H1 (cell line): Measurements from ENCODE around the gene CCDC154. TPM values are rescaled to one million over a fixed set of nuclear protein-coding genes. Genes with fewer than 3 reads are reported as not detected.

Experiments used
- CTCF ChIA-PET: fragments of 300-600 bp; sonication (Branson Sonifier 250); formaldehyde crosslinking; loops from one replicate; lab custom pipeline; 2021; ENCODE audit not compliant: partially characterized antibody; lab: Charles Lee
- POLR2A ChIA-PET: fragments of 300-600 bp; sonication (Branson Sonifier 250); formaldehyde crosslinking; loops from one replicate; lab custom pipeline; 2021; ENCODE audit warnings: inconsistent platforms; ENCODE audit not compliant: partially characterized antibody; lab: Charles Lee
- DNase-seq, 2 experiments: peaks; one replicate each; pipeline versions ENCODE4 v3.0.0 to v3.0.0-alpha.2; 2010 to 2022; ENCODE audit warnings: low spot score in 2 of 2, low read depth in 1 of 2, mixed read lengths in 1 of 2
- FAIRE-seq: peaks from 2 replicates; lab custom pipeline; 2011; peaks lifted over from hg19 to GRCh38; lab: Jason Lieb, UNC
- H2AFZ ChIP-seq: 2 replicates; pipeline ENCODE4 v1.8.1; 2012; ENCODE audit warnings: low read length, inconsistent platforms
- H2AK5ac ChIP-seq: 2 replicates; pipeline ENCODE4 v1.6.1; 2013; ENCODE audit warnings: low read depth, low read length
- H2BK120ac ChIP-seq: replicated peaks from 2 replicates; pipeline ENCODE3; 2013; ENCODE audit warnings: low read depth, low read length, inconsistent platforms
- H2BK12ac ChIP-seq: 2 replicates; pipeline ENCODE4 v1.6.1; 2013; ENCODE audit warnings: low read depth, low read length
- H2BK15ac ChIP-seq: 2 replicates; pipeline ENCODE4 v1.6.1; 2013; ENCODE audit warnings: low read length
- H2BK20ac ChIP-seq: 2 replicates; pipeline ENCODE4 v1.6.1; 2013; ENCODE audit warnings: low read length
- H2BK5ac ChIP-seq: 2 replicates; pipeline ENCODE4 v1.6.1; 2013; ENCODE audit warnings: low read depth, low read length
- H3K14ac ChIP-seq: 2 replicates; pipeline ENCODE4 v1.6.1; 2013; ENCODE audit warnings: inconsistent platforms; ENCODE audit not compliant: insufficient read length
- H3K18ac ChIP-seq: 2 replicates; pipeline ENCODE4 v1.6.1; 2013; ENCODE audit warnings: low read length; ENCODE audit errors: extremely low read depth
- H3K23ac ChIP-seq: 2 replicates; pipeline ENCODE4 v1.6.1; 2013; ENCODE audit warnings: inconsistent platforms; ENCODE audit not compliant: insufficient read length
- H3K23me2 ChIP-seq: 2 replicates; pipeline ENCODE4 v1.6.1; 2013; ENCODE audit warnings: low read depth, low read length
- H3K27ac ChIP-seq: 2 replicates; pipeline ENCODE4 v1.6.1; 2011; ENCODE audit warnings: low read depth, low read length, inconsistent platforms
- H3K27me3 ChIP-seq, 4 experiments: replicated peaks in 1 of 4; 1 replicate in 1 of 4; 2 replicates in 3 of 4; pipeline versions ENCODE4 v1.6.1 to v1.8.1; 2011 to 2013; ENCODE audit warnings: low read length in 3 of 4, mild to moderate bottlenecking in 3 of 4, inconsistent platforms in 2 of 4, mixed read lengths in 2 of 4, moderate library complexity in 1 of 4; ENCODE audit not compliant: control insufficient read depth in 3 of 4, insufficient read depth in 3 of 4; ENCODE audit errors: extremely low read depth in 1 of 4
- H3K36me3 ChIP-seq, 4 experiments: 2 replicates each; pipeline versions ENCODE4 v1.6.1 to v1.8.1; 2011 to 2013; ENCODE audit warnings: mild to moderate bottlenecking in 4 of 4, low read length in 3 of 4, moderate library complexity in 2 of 4, control low read depth in 1 of 4, inconsistent platforms in 1 of 4; ENCODE audit not compliant: insufficient read depth in 4 of 4, control insufficient read depth in 2 of 4
- H3K4ac ChIP-seq: replicated peaks from 2 replicates; pipeline ENCODE3; 2013; ENCODE audit warnings: low read length, low read depth, mixed read lengths, inconsistent platforms; ENCODE audit not compliant: insufficient read length
- H3K4me1 ChIP-seq, 4 experiments: replicated peaks in 1 of 4; 1 replicate in 1 of 4; 2 replicates in 3 of 4; pipeline versions ENCODE4 v1.6.1 to v1.8.1; 2011 to 2013; ENCODE audit warnings: low read length in 3 of 4, inconsistent platforms in 2 of 4, mixed read lengths in 1 of 4; ENCODE audit not compliant: insufficient read depth in 4 of 4, control insufficient read depth in 3 of 4
- H3K4me2 ChIP-seq, 2 experiments: 2 replicates each; pipeline versions ENCODE4 v1.6.1 to v1.8.1; 2011 to 2013; ENCODE audit warnings: low read depth in 2 of 2, low read length in 2 of 2, control low read depth in 1 of 2, inconsistent platforms in 1 of 2, mild to moderate bottlenecking in 1 of 2; ENCODE audit not compliant: insufficient read depth in 1 of 2
- H3K4me3 ChIP-seq, 4 experiments: fragments of 200-600, 300-600 bp in 1 of 4; sonication (generic), shearing (Covaris generic), sonication (Bioruptor Twin) in 1 of 4; 2 replicates each; pipeline versions ENCODE4 v1.5.1 to v1.8.1; 2011 to 2016; ENCODE audit warnings: low read length in 4 of 4, low read depth in 3 of 4, control low read depth in 2 of 4, inconsistent platforms in 2 of 4, mild to moderate bottlenecking in 2 of 4, mixed read lengths in 1 of 4, moderate library complexity in 1 of 4; ENCODE audit not compliant: insufficient read depth in 2 of 4; ENCODE audit errors: extremely low read depth in 1 of 4
- H3K56ac ChIP-seq: replicated peaks from 2 replicates; pipeline ENCODE3; 2013; ENCODE audit warnings: low read depth, mild to moderate bottlenecking, mixed read lengths, low read length, inconsistent platforms; ENCODE audit not compliant: insufficient read length
- H3K79me1 ChIP-seq: 2 replicates; pipeline ENCODE4 v1.6.1; 2013; ENCODE audit warnings: low read depth, low read length, control low read depth
- H3K79me2 ChIP-seq, 2 experiments: 2 replicates each; pipeline versions ENCODE4 v1.6.1 to v1.8.1; 2012 to 2013; ENCODE audit warnings: low read length in 2 of 2, mild to moderate bottlenecking in 2 of 2, inconsistent platforms in 1 of 2; ENCODE audit not compliant: insufficient read depth in 2 of 2, control insufficient read depth in 1 of 2
- H3K9ac ChIP-seq, 4 experiments: replicated peaks in 1 of 4; 1 replicate in 1 of 4; 2 replicates in 3 of 4; pipeline versions ENCODE4 v1.6.1 to v1.8.1; 2011 to 2013; ENCODE audit warnings: low read depth in 3 of 4, low read length in 3 of 4, control low read depth in 2 of 4, mild to moderate bottlenecking in 2 of 4, moderate library complexity in 2 of 4, inconsistent platforms in 1 of 4; ENCODE audit errors: extremely low read depth in 1 of 4
- H3K9me3 ChIP-seq, 2 experiments: 2 replicates each; pipeline versions ENCODE4 v1.6.1 to v1.8.1; 2012 to 2013; ENCODE audit warnings: mild to moderate bottlenecking in 2 of 2, moderate library complexity in 2 of 2, control low read depth in 1 of 2, inconsistent platforms in 1 of 2, low read depth in 1 of 2, low read length in 1 of 2, mixed read lengths in 1 of 2; ENCODE audit not compliant: insufficient read depth in 2 of 2
- H4K20me1 ChIP-seq, 2 experiments: replicated peaks in 1 of 2; 2 replicates each; pipeline versions ENCODE3 to v1.8.1; 2011 to 2013; ENCODE audit warnings: inconsistent platforms in 2 of 2, low read length in 2 of 2, mild to moderate bottlenecking in 1 of 2; ENCODE audit not compliant: insufficient read depth in 2 of 2, control insufficient read depth in 1 of 2
- H4K5ac ChIP-seq: 2 replicates; pipeline ENCODE4 v1.6.1; 2013; ENCODE audit warnings: low read length, low read depth, mixed read lengths, inconsistent platforms; ENCODE audit not compliant: insufficient read length
- H4K8ac ChIP-seq: 2 replicates; pipeline ENCODE4 v1.8.0; 2013; ENCODE audit warnings: mild to moderate bottlenecking, moderate library complexity, low read length, inconsistent platforms; ENCODE audit not compliant: insufficient read depth; ENCODE audit errors: extremely low read depth
- H4K91ac ChIP-seq: replicated peaks from 2 replicates; pipeline ENCODE3; 2013; ENCODE audit warnings: low read length, mixed read lengths, inconsistent platforms; ENCODE audit not compliant: insufficient read length
- BRCA1 ChIP-seq: IDR thresholded peaks from 2 replicates; pipeline ENCODE4 v1.6.1; 2012; ENCODE audit warnings: low read depth, low read length, improper control_type of control experiment
- CBX5 ChIP-seq: fragments of 300-800, 300-1000 bp; sonication (generic); IDR thresholded peaks from 2 replicates; pipeline ENCODE4 v1.7.1; 2016; ENCODE audit warnings: antibody characterized with exemption, low read length, low read depth
- CBX8 ChIP-seq: fragments of 300-800, 300-1000 bp; sonication (generic); IDR thresholded peaks from 2 replicates; pipeline ENCODE4 v1.7.1; 2016; ENCODE audit warnings: low read depth, low read length, borderline replicate concordance
- EGR1 ChIP-seq: IDR thresholded peaks from 2 replicates; pipeline ENCODE4 v1.6.1; 2011; ENCODE audit warnings: low read depth, low read length, borderline replicate concordance
- KDM5A ChIP-seq: fragments of 200-600 bp; IDR thresholded peaks from 2 replicates; pipeline ENCODE4 v1.7.1; 2012; ENCODE audit warnings: mild to moderate bottlenecking, low read length, inconsistent platforms, mixed read lengths
- RBBP5 ChIP-seq: IDR thresholded peaks from 2 replicates; pipeline ENCODE4 v1.7.1; 2012; ENCODE audit warnings: low read depth, mild to moderate bottlenecking, inconsistent platforms, low read length, moderate library complexity, borderline replicate concordance
- SIN3A ChIP-seq, 2 experiments: IDR thresholded peaks in 1 of 2; conservative IDR thresholded peaks in 1 of 2; 2 replicates each; pipeline ENCODE4 v1.6.1; 2011 to 2012; ENCODE audit warnings: low read length in 2 of 2, improper control_type of control experiment in 1 of 2, low read depth in 1 of 2, mild to moderate bottlenecking in 1 of 2
- SIX5 ChIP-seq: IDR thresholded peaks from 2 replicates; pipeline ENCODE4 v1.6.1; 2011; ENCODE audit warnings: mild to moderate bottlenecking, low read depth, low read length
- SP2 ChIP-seq: IDR thresholded peaks from 2 replicates; pipeline ENCODE4 v1.6.1; 2012; ENCODE audit warnings: mild to moderate bottlenecking, low read length, inconsistent platforms
- TCF12 ChIP-seq: IDR thresholded peaks from 2 replicates; pipeline ENCODE4 v1.6.1; 2011; ENCODE audit warnings: low read depth, mild to moderate bottlenecking, low read length
- TEAD4 ChIP-seq: IDR thresholded peaks from 2 replicates; pipeline ENCODE4 v1.6.1; 2012; ENCODE audit warnings: low read depth, low read length, inconsistent platforms, mixed read lengths
- WGBS, 2 experiments: shearing (Covaris generic) in 1 of 2; methylation state at CpG; one replicate each; pipeline versions ENCODE4 v1.1.6 to v1.1.7; 2013 to 2015; ENCODE audit warnings: low lambda C conversion rate in 2 of 2, mixed read lengths in 2 of 2, inconsistent platforms in 1 of 2, low coverage in 1 of 2, missing lambda C conversion rate in 1 of 2; ENCODE audit not compliant: insufficient replicate concordance in 2 of 2, insufficient coverage in 1 of 2, insufficient read length in 1 of 2; ENCODE audit errors: extremely low coverage in 1 of 2, missing lambda C conversion rate in 1 of 2; 5-methylcytosine and 5-hydroxymethylcytosine counted together
- polyA plus RNA-seq, 7 experiments: library from polyadenylated mRNA; depleted of rRNA in 3 of 7; stranded (reverse) in 5 of 7; unstranded in 2 of 7; fragments of >200 nt in 5 of 7; fragments of 200-250 nt in 2 of 7; gene quantifications; 1 replicate in 5 of 7; 2 replicates in 1 of 7; 4 replicates in 1 of 7; pipeline versions ENCODE4 v1.2.1 to v1.2.3, GENCODE V29; 2011 to 2013; ENCODE audit warnings: missing spikeins in 2 of 7, mixed read lengths in 2 of 7
- total RNA-seq: library from RNA; stranded (reverse); fragmentation: NEBNext Ultra II Directional; extraction: Animal tissue kit (Norgen Biotek cat#: 25700); gene quantifications from 2 replicates; pipeline ENCODE4 v1.2.1, GENCODE V29; 2021
- TF ChIP-seq, protein P1 (sequence below), 3 experiments: IDR thresholded peaks; 1 replicate in 2 of 3; 2 replicates in 1 of 3; pipeline versions ENCODE4 v1.5.1 to v1.6.1; 2011; ENCODE audit warnings: low read length in 3 of 3, mild to moderate bottlenecking in 3 of 3, inconsistent platforms in 2 of 3, low read depth in 1 of 3, moderate library complexity in 1 of 3; ENCODE audit not compliant: insufficient read depth in 1 of 3; ENCODE audit errors: control extremely low read depth in 1 of 3

Gene CCDC154
- total and polyA plus RNA-seq, 2 of the 8 experiments (the other 6 are each of a cell fraction or from before 2014, with no cell fraction given), result 0.15 to 0.88 TPM

DNA sequence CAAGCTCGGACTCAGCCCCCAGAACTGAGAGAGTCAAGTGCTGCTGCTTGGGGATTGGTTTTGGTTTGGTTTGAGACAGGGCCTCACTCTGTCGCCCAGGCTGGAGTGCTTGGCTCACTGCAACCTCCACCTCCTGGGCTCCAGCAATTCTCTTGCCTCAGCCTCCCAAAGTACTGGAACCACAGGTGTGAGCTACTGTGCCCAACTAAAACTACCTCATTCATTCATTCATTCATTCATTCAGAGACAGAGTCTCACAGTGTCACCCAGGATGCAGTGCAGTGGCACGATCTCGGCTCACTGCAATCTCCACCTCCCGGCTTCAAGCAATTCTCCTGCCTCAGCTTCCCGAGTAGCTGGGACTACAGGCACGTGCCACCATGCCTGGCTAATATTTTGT lies 54.6 kb downstream of the CCDC154 start:
- H3K18ac ChIP-seq, result no peak overlapping the region
- H4K91ac ChIP-seq, result no peak overlapping the region
- H2BK12ac ChIP-seq, result no peak overlapping the region
- H3K9ac ChIP-seq, result no peak overlapping the region
- H3K56ac ChIP-seq, result no peak overlapping the region
- no peak overlapping the region for H3K27ac ChIP-seq
- H3K9me3 ChIP-seq, result no peaks in the 10 kb centered on the region
- ChIA-PET POLR2A (interaction anchor here (1.1 to 1.5 kb wide), 2 partner anchors 10 to 31 kb away, joined by 3 read pairs; partner anchors contain the start of gene UQCC4), CTCF (interaction anchor here (0.9 to 1.4 kb wide), 2 partner anchors 14 to 26 kb away, joined by 3 read pairs; no protein-coding TSS in a partner anchor)
- no peak overlapping the region for H3K23ac ChIP-seq
- no peak overlapping the region for H3K14ac ChIP-seq
- H2AK5ac ChIP-seq, result no peak overlapping the region
- H3K4me3 ChIP-seq, result no peak overlapping the region
- no peaks in the 10 kb centered on the region for H3K27me3 ChIP-seq
- no peaks in the 10 kb centered on the region for H3K23me2 ChIP-seq
- H3K79me2 ChIP-seq, result no peaks in the 10 kb centered on the region
- no peak overlapping the region for H2BK20ac ChIP-seq
- no peak overlapping the region for H2BK5ac ChIP-seq
- no peak overlapping the region for H3K4me2 ChIP-seq
- no peak overlapping the region for H2AFZ ChIP-seq
- DNase-seq (no peak), FAIRE-seq (no peak)
- H3K4ac ChIP-seq, result no peak overlapping the region
- WGBS, 2 experiments, result 93% methylated on average over 7 of the region's 7 CpGs; no CpG with 5 or more reads in 1 of the 2 experiments
- peaks cover 3 to 9% (median 4%) of the 10 kb centered on the region in 4 experiments; a peak in 5 of 8 replicates for H3K36me3 ChIP-seq
- peaks cover 0 to 5% of the 10 kb centered on the region in 2 experiments for H4K20me1 ChIP-seq
- no peak overlapping the region for H2BK120ac ChIP-seq
- H3K4me1 ChIP-seq, result no peaks in the 10 kb centered on the region
- H4K5ac ChIP-seq, result no peak overlapping the region
- H2BK15ac ChIP-seq, result no peak overlapping the region
- H3K79me1 ChIP-seq, result no peaks in the 10 kb centered on the region
- no peak overlapping the region for H4K8ac ChIP-seq
- TF ChIP-seq CBX8, result no peak
- TF ChIP-seq BRCA1, result no peak
- no peak for TF ChIP-seq EGR1
- no peak for TF ChIP-seq SIN3A (conservative IDR thresholded peaks at IDR 0.05 in 1 of 2, IDR thresholded peaks at IDR 0.05 in 1 of 2; ENCODE audit: low read depth in 1 of 2, low read length in 2 of 2)
- no peak for TF ChIP-seq CBX5
- TF ChIP-seq, protein P1, sequence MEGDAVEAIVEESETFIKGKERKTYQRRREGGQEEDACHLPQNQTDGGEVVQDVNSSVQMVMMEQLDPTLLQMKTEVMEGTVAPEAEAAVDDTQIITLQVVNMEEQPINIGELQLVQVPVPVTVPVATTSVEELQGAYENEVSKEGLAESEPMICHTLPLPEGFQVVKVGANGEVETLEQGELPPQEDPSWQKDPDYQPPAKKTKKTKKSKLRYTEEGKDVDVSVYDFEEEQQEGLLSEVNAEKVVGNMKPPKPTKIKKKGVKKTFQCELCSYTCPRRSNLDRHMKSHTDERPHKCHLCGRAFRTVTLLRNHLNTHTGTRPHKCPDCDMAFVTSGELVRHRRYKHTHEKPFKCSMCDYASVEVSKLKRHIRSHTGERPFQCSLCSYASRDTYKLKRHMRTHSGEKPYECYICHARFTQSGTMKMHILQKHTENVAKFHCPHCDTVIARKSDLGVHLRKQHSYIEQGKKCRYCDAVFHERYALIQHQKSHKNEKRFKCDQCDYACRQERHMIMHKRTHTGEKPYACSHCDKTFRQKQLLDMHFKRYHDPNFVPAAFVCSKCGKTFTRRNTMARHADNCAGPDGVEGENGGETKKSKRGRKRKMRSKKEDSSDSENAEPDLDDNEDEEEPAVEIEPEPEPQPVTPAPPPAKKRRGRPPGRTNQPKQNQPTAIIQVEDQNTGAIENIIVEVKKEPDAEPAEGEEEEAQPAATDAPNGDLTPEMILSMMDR (IDR thresholded peaks at IDR 0.05; ENCODE audit: control extremely low read depth in 1 of 3, insufficient read depth in 1 of 3, low read depth in 1 of 3, low read length in 3 of 3), result no peak
- TF ChIP-seq KDM5A, result no peak
- no peak for TF ChIP-seq RBBP5
- TF ChIP-seq TCF12, result no peak
- TF ChIP-seq TEAD4, result no peak
- TF ChIP-seq SIX5, result no peak
- TF ChIP-seq SP2, result no peak
